Colon (tissue), 2 donors: ENCODE results near the gene PCK2.

Experiments
- FAIRE-seq: peaks from 2 replicates; lab custom pipeline; 2012; peaks lifted over from hg19 to GRCh38; lab: Jason Lieb, UNC
- donor health status: control.
- donor health status: control.

Gene PCK2

GRCh38 chr14:24136684-24137528, 42.8 kb downstream of the PCK2 start:
- FAIRE-seq: no peak

GRCh38 chr14:24137529-24138395, 43.7 kb downstream of the PCK2 start:
- no peak for FAIRE-seq

- no peak for FAIRE-seq
Observed at GRCh38 chr14:24138396-24139271, 44.5 kb downstream of the PCK2 start.

GRCh38 chr14:24139272-24139934, 45.3 kb downstream of the PCK2 start:
- no peak for FAIRE-seq

GRCh38 chr14:24141097-24141880, 47.2 kb downstream of the PCK2 start, which contains the start of gene EMC9:
TSS of gene EMC9 (minus strand) at chr14:24141591. CDS start at chr14:24141304, 287 bp downstream.
- FAIRE-seq: no peak

- FAIRE-seq: no peak
Observed at GRCh38 chr14:24143511-24143910, 49.4 kb downstream of the PCK2 start.

- FAIRE-seq: no peak
Observed at GRCh38 chr14:24144451-24144850, 50.3 kb downstream of the PCK2 start.

- no peak for FAIRE-seq
Observed at GRCh38 chr14:24145219-24145618, 51.1 kb downstream of the PCK2 start.

- no peak for FAIRE-seq
Observed at GRCh38 chr14:24145690-24146452, 51.8 kb downstream of the PCK2 start.

GRCh38 chr14:24146453-24146977, 52.4 kb downstream of the PCK2 start, which contains the start of gene PSME2:
TSS of gene PSME2 (minus strand) at chr14:24146610. CDS start at chr14:24146581, 29 bp downstream.
- FAIRE-seq: no peak

- no peak for FAIRE-seq
Observed at GRCh38 chr14:24146978-24147760, 53.1 kb downstream of the PCK2 start, which contains the start of gene RNF31. TSS of gene RNF31 (plus strand) at chr14:24147498. CDS start at chr14:24147699, 201 bp downstream.

- no peak for FAIRE-seq
Observed at GRCh38 chr14:24147761-24148428, 53.8 kb downstream of the PCK2 start.

- no peak for FAIRE-seq
Observed at GRCh38 chr14:24149302-24149969, 55.3 kb downstream of the PCK2 start.

GRCh38 chr14:24150061-24150460, 56.0 kb downstream of the PCK2 start:
- FAIRE-seq: no peak

- no peak for FAIRE-seq
Observed at GRCh38 chr14:24150567-24150966, 56.5 kb downstream of the PCK2 start.

GRCh38 chr14:24150993-24151392, 56.9 kb downstream of the PCK2 start:
- FAIRE-seq: no peak

- no peak for FAIRE-seq
Observed at GRCh38 chr14:24151404-24152080, 57.4 kb downstream of the PCK2 start.
